HG02973 (cell line): ENCODE data around the gene KLHL1.

ENCODE experiments used
- ATAC-seq: cut with Tn5 transposase; IDR thresholded peaks from one replicate; pipeline ENCODE4 v1.9.1; 2021; ENCODE audit warnings: moderate library complexity; ENCODE audit not compliant: unreplicated experiment

The KLHL1 gene

DNA sequence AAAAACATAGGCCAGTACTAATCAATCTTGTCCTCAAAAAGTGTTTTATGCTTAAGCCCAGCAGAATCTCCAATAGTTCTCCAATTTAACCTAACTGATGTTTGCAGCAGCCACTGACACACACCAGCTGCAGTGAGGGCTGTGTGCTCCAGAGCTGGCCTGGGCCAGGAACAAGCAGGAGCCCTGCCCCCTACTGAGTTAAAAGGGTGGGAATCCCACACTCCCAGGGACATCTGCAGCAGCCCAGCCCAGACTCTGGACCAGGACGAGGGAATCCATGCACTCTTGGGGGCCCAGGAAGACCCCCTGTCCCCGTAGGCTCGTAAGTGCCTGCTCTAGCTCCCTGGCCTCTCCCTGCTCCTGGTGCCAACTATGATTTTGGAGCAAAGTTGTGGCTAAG, 92.1 kb downstream of the KLHL1 start:
- no peak for ATAC-seq

DNA sequence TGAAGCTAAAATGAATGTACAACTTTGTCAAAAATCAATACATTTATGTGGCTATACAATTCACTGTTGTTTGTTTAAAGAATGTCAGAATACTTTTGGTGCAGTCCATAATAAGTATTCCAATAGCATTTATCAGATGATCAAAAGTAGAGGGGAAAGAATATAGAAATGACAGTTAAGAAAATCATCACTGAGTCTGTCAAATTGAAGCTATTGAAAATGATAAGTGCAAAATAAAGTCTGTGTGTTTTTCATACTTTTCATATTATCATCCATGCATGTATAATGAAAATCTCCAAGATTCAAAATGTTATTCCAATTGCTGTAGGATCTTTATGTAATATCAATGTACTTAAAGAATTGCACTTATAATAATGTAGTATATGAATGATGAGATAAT, 93.9 kb downstream of the KLHL1 start:
- no peak for ATAC-seq

DNA sequence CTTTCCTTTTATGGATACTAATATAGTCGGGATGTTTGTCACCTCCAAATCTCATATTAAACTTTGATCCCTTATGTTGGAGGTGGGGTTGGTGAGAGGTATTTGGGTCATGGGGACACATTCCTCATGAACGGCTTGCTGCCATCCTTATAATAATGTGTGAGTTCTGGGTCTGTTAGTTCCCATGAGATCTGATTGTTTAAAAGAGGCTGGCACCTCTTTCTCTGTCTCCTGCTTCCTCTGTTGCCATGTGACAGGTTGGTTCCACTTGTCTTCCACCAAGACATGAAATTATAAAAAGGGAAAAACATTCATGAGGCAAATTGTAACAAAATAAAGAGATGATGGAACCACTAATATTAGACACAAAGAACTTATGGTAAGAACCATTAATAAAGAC, 108.4 kb downstream of the KLHL1 start:
- no peak for ATAC-seq

DNA sequence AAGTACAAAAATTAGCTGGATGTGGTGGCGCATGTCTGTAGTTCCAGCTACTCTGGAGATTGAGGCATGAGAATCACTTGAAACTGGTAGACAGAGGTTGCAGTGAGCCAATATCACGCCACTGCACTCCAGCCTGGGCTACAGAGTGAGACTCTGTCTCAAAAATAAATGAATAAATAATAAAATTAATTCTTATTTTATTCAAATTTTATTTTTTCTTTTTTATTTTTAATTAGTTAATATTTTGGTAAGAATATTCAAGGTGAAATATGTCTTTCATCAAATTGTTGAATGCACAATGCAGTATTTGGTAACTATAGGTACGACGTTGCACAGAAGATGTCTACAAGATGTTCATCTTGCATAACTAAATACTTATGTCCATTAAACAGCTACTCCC, 111.2 kb downstream of the KLHL1 start:
- ATAC-seq = no peak

DNA sequence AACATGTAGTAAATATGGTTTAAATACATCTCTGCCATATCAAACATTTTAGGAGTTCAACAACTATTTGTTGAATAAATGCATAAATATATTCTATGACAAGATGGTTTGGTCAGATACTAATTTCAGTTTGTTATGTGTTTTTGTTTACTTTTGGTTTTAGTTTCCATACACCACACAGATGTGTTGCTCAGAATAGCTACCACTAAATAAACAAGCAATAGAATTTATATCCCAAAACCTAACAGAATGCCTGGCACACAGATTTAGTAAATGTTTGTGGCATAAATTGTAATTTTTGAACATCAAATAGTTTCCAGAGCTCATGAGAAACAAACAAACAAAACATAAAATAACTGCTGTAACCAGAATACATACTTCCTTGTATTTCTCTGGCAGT, 127.5 kb downstream of the KLHL1 start:
- no peak for ATAC-seq

DNA sequence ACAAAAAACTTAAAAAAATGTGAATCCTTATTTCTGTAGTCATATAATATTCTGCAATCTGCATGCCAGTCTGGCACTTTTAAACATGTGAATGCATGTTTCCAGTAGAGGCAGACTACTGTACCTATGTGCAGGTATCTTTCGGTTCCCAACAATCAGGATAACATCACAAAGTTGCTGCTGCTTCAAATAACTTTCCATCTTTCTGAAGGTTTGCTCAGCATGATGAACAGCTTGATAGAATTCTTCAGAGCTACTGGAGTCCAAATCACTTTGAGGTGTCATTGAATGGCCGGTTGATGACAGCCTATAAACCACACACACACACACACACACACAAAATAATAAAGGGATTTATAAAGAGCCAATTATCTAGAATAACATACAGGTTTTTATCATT, 132.8 kb downstream of the KLHL1 start:
- no peak for ATAC-seq

DNA sequence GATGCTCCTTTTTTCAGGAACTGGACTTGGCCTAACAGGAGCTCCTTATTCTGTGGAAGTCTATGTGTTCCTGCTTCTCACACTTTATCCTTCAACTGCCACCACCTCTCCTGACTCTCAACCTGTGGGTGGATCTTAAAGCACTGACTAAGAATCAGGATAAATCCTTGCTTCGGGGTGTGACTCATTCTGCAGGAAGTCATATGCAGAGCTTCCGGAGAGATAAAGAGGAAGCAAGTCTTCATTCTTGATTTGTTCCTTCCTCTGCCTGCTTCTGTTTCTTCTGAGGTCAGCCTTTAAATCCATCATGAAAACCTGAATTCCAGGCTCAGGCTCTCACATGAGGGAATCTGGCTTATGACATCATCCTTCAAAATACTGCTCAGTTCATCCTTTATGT, 137.7 kb downstream of the KLHL1 start:
- no peak for ATAC-seq

DNA sequence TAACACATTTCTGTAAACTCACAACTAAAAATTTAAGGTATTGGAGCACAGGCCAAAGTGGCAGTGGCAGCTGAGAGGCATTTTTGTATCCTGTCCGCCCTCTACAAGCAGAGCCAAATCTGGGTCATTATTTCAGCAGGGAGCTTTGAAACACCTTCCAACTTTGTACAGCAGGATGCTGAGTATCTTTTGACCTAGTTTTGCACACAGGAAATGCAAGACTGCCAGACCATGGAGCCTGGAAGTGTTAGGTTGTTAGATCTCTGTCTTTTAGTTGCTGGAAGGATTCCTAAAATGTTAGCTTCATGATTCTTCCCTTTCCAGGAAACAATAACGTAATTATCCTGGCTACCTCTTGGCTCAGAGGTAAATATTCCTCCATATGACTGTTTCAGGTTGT, 149.2 kb downstream of the KLHL1 start:
- ATAC-seq = no peak

DNA sequence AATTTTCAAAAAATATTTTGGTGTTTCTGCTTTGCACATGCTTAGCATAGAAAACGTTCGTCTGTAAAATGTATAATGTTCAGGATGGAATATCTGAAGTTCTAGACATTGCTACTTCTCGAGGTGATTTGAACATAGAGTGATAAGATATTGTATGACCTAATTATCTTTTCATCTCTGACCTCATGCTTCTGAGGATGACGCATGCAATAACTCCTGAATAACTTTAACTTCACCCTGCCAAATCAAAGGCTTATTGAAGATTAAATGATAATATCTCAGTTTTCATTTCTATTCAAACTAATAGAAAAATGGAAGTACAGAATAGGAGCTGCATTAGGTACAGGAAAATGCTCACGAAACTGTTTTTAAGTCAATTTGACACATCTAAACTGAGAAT, 151.4 kb downstream of the KLHL1 start:
- no peak for ATAC-seq

DNA sequence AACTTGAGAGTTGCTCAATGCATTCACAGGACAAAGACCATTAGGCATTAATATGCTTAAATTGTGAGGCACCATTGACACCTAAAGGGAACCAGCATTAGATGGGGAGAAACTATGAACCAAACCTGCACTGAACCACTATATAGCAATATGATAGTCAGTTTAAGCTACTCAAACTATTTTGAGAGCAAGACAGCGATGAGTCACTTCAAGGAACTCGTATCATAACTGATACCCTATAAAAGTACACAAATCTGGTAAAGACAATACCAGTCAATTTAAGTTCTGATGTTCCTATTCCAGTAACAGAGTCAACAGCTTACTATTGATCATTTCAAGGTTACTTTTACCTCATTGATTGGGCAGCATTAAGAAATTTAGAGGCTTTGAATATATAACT, 151.9 kb downstream of the KLHL1 start:
- no peak for ATAC-seq

DNA sequence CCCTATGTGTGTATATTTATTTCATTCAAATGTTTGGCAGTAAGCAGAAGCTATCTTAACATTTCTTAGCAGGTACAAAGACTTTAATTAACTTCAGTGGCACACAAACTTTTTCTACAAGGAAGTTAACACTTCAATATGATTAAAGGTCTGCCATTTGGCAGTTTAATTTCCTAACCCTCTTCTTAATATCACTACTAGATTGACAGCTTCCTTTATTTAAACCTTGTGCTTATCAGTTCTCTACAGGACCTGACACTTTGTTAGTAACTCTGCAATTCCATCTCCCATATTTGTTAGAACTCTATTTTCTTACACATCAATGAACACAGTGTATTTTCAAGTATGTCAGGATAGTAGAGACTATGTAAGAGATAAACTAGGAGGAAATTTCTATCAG, 153.0 kb downstream of the KLHL1 start:
- ATAC-seq = no peak

DNA sequence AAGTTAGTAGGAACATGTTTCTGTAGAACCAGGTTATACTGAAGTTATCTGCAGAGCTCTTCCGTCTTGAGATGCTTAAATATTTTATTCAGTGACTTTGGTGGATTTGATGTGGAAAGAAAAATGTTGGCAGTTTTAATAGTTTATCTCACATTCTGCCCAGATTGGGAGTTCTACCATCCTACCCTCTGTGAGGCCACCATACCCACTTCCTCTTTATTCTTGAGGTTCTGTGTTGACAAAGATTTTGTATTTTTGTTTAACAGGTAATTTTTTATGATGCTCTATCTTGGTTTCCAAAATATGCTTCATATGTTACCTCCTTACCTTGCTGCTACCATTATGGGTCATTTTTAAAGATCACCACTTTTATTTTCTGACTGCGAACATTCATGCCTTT, 156.8 kb downstream of the KLHL1 start:
- no peak for ATAC-seq

DNA sequence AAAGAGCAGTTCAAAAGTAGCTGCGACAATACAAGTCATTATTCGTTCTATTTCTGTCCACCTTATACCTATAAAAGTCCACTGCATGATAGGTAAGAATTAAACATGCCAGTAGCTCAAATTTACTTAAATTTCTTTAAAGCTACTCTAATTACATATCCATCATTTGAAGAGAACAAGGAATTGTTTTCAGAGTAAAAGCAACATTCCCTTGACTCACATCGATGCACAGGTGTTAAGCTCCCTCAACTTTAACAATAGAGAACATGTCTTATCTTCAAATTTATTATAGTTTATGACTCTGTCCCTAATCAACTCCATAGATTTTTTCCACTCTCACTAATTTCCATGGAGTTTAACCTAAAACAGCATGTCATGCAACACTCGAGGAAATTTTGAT, 158.1 kb downstream of the KLHL1 start:
- ATAC-seq = no peak

DNA sequence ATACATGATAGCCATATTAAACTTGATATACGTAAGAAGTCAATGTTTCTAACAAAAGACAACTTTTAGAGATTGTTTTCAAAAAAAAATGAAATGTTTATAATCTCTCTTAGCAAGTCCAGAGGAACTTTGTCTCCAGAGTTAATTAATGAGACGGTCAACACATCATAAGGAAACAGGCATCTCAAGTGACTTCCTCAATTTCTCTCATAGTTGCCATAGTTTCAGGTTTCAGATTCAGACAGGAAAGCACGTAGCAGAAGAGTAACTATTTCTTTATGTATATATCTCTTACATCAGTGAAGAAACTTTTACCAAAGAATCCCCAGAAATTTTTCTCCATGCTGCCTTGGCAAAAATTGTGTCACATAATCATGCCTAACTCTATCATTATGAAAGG, 160.2 kb downstream of the KLHL1 start:
- peak; percentile 99 for ATAC-seq

DNA sequence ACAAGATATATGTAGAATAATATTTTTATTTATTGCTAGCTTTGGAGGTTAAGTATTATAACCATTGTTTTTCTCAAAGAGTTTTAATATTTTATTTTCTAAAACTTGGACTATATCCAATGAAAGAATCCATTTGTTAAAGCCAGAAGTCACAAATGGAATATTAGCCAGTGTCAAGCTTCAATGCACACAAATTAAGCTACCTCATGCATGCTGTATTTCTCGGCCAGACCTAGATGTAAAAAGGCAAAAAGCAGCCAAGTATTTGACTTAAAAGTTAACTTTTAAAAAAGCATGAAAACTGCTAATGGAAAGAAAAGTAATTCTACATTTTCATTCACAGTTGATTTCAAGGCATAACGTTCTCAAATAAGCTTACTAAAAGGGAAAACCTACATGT, 160.7 kb downstream of the KLHL1 start:
- peak; percentile 11 for ATAC-seq

DNA sequence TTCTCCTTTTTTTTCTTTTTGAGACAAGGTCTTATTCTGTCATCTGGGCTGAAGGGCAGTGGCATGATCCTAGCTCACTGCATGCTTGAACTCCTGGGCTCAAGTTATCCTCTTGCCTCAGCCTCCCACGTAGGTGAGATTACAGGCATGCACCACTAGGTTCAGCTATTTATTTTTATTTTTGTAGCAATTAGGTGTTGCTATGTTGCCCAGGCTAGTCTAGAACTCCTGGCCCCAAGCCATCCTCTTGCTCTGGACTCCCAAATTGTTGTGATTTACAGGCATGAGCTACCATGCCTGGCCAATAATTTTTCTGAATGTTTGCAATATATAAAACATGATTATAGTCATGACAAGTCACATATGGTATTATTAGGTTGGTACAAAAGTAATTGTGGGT, 161.7 kb downstream of the KLHL1 start:
- no peak for ATAC-seq

DNA sequence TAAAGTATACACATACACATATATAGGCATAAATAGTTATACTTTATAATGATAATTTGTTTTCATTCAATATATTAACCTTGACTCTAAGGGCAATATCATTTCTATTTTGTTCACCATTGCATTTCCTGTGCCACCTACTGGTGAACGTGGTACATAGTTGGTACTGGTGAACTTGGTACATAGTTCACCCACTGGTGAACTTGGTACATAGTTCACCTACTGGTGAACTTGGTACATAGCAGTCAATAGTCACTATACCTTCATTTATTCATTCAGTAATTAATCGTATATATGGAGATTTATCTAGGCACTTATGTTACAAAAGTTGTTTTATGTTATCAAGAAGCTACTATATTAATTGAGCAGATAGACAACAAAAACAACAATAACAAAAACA, 173.2 kb downstream of the KLHL1 start:
- ATAC-seq = peak; percentile 94

DNA sequence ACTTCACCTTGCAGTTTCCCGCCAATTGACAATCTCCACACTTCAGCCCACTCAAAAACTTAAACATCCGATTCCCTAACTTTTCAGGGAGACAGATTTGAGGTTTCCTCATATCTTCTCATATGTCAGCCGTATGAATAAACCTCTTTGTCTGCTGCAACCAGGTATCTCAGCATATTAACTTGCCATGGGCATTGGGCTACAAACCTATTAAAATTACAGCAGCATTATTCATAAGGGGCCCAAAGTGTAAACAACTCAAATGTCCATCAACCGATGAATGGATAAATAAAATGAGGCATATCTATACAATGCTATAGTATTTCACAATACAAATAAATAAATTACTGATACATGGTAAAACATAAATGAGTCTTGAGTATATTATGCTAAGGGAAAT, 180.0 kb downstream of the KLHL1 start:
- no peak for ATAC-seq

DNA sequence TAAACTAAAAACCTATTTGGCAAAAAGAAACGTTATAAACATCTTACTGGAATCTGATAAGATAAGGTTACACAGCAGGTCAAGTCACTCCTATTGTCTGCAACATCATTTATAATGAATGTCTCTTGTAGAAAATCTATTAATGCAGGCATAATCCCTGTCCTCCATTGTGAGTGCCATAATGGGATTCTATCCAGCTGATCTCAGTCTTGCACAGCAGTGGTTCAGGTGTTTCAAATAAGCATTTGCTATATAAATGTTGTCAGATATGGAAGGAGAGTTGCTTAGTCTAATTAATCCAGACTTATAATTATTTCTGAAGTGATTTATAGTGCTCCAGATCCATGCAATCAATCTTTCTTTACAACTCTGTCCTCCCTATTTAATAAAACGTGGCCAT, 187.1 kb downstream of the KLHL1 start:
- no peak for ATAC-seq

DNA sequence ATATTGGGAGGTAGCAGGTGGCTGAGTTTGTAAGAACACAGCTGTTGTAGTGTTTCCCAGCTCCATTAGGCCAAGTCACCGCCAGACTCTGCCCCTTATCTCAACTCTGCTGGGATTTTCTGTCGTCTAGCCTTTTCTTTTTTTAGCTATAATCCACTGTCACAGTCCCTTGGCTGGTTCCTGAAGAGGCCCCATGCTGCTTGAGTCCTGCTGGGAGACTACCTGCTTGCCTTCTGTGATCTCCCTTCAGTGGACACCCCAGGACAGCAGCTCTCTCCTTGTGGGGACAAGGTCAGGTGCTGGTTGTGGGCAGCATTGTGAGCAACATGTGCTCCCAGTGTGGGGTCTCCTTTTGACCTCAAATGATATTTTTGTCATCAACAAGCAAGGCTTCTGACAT, 195.6 kb downstream of the KLHL1 start:
- no peak for ATAC-seq

DNA sequence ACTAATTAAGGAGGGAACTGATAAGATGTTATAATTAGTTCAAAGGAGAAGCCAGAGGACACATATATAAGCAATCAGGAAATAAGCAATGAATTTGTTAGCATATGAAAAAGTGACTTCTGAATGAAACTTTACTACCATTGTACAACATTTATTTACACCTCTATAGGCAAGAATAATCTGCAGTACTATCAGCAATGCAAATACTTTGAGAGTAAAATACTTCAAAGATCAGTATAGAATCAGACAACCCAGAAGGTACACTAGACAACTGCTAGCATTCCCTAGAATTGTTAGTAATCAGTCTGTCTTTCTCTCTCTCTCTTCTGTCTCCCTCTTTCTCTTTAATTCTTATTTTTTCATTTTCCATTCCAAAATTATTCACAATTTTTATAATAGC, 197.5 kb downstream of the KLHL1 start:
- no peak for ATAC-seq

DNA sequence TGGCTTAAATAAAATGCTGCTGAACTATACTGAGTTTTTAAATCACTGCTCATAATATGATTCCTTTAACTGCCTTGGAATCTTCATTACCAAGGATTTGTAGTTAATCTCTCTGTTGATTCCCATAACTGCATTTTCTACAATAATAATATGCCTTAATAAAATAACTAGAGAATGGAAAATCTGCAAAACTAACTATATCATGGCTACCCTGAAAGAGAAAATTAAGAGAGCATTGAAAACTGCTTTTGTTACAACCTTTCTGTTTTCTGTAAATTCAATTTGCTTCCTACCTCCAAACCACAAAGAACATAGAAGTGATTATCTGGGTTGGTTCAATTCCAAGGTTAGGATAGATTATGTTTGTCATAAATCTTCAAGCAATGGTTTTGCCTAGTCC, 203.5 kb downstream of the KLHL1 start:
- ATAC-seq = no peak

DNA sequence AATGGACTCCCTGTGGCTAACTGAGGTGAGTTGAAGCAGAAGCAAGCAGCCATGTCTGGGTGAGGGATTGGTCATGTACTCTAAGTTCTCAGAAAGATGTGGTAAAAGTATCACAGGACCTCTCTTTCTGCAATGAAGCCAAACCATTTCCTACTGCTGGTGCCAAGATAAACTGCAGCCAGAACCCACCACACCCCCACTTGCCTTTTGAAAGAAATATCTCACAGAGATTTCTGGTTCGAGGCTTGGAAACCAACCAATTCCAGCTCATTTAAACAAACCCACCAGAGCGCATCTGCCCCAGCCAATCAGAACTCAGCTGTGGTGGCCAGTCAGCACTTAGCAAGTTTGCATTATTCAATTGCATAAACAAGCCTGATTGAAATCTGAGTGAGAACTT, 205.2 kb downstream of the KLHL1 start:
- ATAC-seq = no peak

DNA sequence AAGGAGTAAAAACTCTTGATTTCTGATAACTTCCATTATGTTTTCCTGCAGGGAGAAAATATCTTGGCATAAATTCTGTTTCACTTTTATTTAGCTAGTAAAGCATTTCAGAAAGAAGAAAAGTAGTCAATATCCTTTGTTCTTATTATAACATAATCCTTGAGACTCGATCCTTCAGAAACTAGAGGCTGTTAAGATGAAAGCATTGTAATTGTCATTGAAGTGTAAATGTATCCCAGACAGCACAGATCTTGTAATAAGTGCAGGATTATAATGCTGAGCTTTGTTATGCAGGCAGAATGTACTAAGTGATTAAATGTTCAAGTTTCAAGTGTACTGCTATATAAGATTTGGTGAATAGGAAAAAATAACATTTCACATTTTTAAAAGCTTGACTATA, 225.8 kb downstream of the KLHL1 start:
- ATAC-seq = no peak
